NCI-H524 (cell line): ENCODE measurements around the gene OSBPL3.

Experiments used
- DNase-seq, 2 experiments: peaks; one replicate each; lab custom pipeline; 2025; lab: John Stamatoyannopoulos, UW

The OSBPL3 gene

DNA sequence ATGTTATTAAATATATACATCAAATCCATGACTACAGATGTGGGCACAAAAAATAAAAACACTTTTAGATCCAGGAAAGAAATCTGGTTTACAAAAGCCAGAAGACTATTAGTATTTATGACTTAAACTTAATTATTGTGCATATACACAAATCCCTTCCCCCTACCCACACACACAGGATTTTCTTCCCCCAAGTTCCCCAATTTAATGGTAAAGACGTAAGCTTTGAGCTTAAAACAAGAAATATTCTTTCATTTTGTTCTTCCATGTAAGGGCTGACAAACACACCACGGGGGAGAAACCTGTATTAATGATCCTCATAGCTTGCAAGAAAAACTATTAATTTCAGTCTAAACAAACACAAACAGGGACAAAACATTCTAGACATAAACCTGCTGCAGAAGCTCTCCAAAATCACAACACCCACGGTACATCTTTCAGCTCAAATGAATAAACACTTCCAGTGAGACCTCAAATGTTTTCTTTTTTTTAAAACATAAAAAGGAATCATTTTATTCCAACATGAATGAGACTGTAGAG, 28.5 kb downstream of the OSBPL3 start:
- no peak for DNase-seq

GRCh38 chr7:24949884-24950283, 30.1 kb downstream of the OSBPL3 start:
- no peak for DNase-seq

- no peak for DNase-seq
Measured at GRCh38 chr7:24948739-24949138, 31.2 kb downstream of the OSBPL3 start.

- no peak for DNase-seq
Measured at GRCh38 chr7:24946467-24946866, 33.5 kb downstream of the OSBPL3 start.

DNA sequence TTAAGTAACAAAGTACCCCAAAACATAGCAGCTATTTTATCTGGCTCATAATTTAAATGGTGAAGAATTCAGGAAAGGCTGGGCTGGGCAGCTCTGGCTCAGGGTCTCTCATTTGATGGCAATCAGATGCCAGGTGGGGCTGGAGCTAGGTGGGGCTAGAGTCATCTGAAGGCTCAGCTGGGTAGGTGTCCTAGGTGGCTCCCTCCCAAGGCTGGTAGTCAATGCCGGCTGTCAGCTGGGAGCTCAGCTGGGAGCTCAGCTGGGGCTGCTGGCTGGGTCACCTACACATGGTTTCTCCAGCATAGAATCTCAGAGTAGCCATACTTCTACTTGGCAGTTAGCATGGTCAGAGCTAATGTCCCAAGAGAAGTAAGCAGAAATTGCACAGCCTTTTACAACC, 34.1 kb downstream of the OSBPL3 start:
- no peak for DNase-seq

GRCh38 chr7:24943096-24943948, 36.7 kb downstream of the OSBPL3 start:
- DNase-seq: no peak

GRCh38 chr7:24942226-24942625, 37.8 kb downstream of the OSBPL3 start:
- DNase-seq: no peak

GRCh38 chr7:24939416-24939815, 40.6 kb downstream of the OSBPL3 start:
- DNase-seq: no peak

DNA sequence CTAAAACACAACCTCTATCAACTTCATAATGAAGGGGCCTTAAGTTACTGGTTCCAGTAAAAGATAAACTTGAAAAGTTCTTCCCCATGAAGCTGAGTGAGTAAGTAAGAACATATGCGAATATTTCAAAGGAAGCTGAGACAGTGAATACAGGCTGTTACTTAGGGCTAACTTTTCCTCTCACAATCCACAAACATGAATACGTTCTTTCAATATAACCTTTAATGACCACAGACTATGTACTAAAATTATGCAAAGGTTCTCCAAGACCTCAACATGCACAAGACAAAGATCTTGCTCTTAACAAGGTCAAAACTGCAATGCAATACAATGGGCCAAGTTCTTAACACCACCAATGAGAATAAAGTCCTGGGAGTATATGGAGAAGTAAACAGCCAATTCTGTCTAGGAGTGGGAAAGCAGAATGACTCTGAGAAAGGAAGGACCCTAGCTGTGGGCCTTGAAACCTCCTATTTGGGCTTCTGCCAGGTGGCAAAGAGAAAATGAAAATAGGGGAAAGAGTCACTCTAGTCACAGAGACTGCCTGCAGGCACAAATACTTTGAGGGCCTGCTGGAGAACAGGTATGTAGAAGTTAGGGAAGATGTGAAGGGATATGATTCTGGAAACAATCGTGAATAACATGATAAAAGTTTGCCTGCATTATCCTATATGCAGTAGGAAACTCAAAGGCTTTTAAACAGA, 43.7 kb downstream of the OSBPL3 start:
- DNase-seq: no peak

GRCh38 chr7:24933298-24933697, 46.7 kb downstream of the OSBPL3 start:
- no peak for DNase-seq

DNA sequence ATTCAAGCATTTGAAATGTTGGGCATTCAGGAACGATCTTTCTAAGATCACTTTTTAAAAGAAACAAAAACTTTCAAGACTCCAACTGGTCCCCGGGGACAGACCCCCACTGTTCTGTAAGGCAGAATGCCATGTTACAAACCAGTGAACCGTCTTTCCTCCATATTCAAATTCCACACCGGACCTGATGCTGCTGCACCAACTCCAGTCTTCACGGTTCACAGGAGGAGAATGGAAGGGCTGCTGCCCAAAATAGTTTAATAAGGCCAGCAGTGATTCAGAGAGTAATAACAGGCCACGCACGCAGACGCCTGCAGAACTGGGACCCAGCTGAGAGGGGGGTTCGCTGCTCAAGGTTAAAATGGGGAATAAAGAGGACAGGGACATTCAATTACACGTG, 47.2 kb downstream of the OSBPL3 start:
- DNase-seq: no peak

GRCh38 chr7:24932389-24932788, 47.6 kb downstream of the OSBPL3 start:
- DNase-seq: no peak

DNA sequence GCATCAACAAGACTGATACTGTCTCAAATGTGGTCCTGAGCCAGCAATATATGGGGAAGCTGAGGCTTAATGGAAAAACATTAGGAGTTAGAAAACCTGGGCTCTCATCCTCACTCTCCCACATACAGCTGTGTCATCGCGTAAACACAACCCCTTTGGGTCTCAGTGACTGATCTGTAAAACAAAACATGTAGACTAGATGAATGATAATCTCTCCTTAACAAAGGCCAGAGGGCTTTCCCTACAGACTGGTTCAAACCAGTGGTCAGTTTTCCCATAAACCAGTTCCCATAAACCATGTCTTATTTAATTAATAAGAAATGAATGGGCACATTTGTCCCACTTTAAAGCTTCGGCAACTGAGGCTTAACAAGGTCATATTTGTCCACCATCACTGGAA, 48.1 kb downstream of the OSBPL3 start:
- DNase-seq: no peak

GRCh38 chr7:24930856-24931255, 49.1 kb downstream of the OSBPL3 start:
- DNase-seq: no peak

DNA sequence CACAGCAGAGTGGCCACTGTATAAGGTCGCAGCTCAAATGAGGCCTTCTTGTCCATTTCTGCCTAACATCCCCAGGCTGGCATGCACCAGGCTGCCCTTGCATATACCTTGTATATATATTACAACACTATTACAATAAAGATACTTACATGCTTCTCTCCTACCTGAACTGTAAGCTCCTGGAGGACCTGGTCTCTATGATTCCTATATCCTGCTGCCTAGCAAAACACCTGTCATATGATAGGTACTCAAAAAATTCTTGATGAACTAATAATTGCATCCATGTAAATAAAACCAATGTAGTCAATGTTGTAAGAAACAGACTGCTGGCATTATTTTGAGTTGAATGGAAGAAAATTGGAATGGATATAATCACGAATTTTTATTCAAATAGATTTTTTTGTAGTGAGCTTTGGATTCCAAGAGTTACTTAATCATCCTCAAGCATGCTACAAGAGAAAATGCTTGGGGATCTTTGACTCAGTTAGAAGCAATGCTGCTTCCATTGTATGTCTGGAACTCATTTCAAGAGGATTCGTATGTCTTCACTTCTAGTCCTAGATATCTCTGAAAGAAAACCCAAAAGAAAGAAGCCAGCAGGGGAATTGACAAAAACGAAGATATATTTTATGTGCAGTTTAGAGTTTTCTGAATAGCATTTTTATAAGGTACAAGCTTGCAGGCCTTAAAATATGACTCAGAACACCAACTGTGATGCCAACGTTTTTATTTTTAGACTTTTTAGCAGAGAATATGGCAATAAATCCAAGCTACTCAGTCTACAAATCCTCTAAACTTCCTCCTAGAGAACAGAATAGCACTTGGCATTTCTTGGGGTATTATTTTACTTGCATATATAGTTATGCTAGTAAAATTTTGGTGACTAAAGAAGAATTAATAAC, 53.1 kb downstream of the OSBPL3 start:
- no peak for DNase-seq

DNA sequence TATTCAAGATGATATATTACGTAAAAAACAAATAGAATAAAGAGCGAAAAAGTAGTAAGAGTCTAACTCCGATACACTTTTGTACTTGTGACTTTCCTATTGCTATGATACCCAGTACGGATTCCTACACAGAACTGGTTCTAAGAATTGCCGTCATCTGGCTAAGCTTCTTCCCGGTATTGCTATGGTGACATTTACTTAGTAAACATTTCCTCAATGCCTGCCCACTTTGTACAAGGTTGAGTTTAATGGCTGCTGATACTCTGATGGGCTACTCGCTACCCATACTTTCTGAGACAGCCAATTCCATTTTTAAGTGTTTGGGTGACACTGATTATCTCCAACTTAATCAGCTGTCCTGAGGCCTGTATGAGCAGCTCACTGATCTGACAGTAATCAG, 55.6 kb downstream of the OSBPL3 start:
- DNase-seq: no peak

DNA sequence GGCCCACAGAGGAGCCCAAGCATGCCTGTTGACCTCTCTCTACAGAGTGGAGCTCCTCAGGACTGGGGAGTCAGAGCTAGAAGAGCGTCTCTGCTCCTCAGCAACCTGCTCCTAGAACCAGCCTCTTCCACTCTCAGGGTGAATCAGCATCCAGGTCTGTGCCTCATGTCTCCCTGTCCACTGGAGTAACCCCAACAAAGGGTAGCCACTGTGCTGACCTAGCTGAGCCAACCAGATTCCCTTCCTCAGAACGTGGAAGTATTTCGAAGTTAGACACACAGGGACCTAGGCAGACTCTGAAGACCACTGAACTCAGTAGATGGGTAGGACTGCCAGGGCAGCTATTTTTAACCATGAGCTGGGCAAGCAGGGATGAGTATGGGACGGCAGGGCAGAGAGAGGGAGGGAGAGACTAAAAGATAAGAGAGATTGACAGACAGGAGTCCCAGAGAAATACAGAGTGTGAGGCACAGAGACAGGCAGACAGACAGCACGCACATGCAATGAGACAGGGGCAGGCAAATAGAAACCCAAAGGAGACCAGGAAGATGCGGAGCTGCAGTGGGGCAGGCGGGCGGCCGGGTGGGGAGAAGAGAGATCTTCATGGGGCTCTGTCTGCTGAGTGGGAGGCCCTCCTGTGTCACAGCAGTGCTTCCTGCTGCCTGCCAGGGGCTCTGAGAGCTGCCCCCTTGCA, 56.7 kb downstream of the OSBPL3 start:
- DNase-seq: no peak

DNA sequence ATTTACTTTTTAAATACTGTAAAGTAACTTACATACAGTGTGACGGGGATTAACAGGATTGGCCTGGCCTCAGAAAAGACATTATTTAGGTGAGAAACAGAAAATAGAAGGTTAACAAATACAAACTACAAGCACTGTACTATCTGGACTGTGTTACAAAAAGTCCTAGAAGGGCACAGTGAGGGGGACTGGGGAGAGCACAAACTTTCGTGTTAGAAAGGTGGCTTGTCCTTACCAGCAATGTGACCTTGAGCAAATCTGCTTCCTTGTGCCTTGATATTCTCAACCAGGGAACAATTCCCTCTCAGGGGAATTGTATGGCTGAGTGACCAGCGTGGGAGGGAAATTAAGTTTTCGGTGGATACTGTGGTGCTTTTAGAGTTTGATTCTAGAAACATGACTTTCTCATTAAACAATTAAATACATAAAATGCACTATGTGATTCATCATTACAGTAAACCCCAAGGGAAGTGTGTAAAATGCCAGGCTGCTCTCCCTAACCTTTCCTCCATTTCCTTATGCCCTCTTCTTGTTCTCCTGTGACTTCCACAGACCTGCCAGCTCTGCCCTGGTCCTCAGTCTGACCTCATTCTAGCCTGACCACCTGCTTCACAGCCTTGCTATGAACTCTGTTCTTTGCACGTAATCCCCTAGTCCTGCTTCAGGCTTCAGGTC, 57.7 kb downstream of the OSBPL3 start:
- DNase-seq: no peak

DNA sequence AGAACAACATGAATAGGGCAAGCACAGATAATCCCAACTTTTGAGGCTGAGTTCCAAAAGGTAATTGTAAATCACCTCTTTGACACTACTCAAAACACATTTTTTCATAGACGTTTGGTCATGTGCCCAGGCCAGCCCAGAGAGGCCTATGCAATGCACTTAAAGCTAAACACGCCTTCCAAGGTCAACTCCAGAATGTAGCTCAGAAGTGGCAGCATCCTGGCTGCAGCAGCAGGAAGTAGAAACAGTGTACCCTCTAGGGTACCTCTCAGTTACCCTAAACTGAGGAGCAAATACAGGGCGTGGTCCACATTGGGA, 58.7 kb downstream of the OSBPL3 start:
- no peak for DNase-seq

DNA sequence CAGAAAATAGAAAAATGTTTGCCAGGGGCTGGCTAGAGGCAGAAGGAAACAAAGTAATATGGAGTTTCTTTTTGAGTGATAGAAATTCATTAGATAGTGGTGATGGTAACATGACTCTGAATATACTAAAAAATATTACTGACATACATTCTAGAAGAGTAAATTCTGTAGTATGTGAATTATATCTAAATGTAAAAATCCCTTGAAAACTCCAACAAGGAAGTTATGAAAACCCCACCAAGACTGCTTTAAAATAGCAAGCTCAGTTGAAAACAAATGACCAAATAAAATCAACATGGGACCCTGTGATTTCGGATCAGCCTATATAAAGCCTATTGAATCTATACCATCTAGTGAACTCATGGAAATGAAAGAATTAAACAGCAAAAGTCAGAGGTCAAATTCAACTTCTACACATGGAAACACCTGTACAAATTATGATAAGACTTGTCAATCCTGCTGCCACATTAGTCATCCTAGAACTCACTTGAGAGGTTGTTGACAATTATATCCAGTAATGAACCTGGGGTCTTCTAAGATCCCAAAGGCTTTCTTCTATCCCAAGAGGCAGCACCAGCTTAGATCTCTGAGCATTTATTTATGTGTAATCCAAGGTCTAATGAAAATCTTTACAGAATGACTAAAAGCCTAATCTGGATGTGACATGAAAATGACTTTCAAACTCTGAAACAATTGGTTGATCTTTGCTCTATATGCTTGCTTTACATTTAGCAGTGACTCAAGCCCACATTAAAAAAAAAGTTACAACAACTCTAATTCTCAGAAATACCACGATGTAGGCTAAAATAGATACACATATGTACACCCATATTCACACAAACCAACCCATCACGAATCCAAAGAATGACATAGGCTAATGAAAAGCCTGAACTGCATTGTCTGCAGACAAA, 59.3 kb downstream of the OSBPL3 start:
- no peak for DNase-seq
